IMR-90 (cell line): ENCODE measurements around the gene FLT3. TPM values are rescaled to one million over a fixed set of nuclear protein-coding genes. Genes with fewer than 3 reads are reported as not detected.

ENCODE experiments used
- ATAC-seq: fragments of 200-7000 bp; cut with Tn5 transposase; 2 replicates; pipeline ENCODE4 v1.9.1; 2020; ENCODE audit warnings: low read depth, mild to moderate bottlenecking, moderate library complexity
- BruUV-seq: library from RNA; stranded (reverse); fragments of 400-500 nt; replicated peaks from 2 replicates; lab custom pipeline; 2021; lab: Mats Ljungman, UMichigan
- CTCF ChIA-PET: fragments of 300-600 bp; formaldehyde crosslinking; extraction: SDS; loops from one replicate; lab custom pipeline; 2021; ENCODE audit warnings: antibody characterized with exemption; lab: Yijun Ruan, JAX
- POLR2A ChIA-PET: fragments of 300-600 bp; sonication (Branson Sonifier 250); formaldehyde crosslinking; loops from one replicate; lab custom pipeline; 2022; ENCODE audit warnings: antibody characterized with exemption; ENCODE audit not compliant: unreplicated experiment; lab: Charles Lee
- DNase-seq: peaks from one replicate; pipeline ENCODE4 v3.0.0; 2013
- H2AFZ ChIP-seq: replicated peaks from 2 replicates; pipeline ENCODE3; 2013; ENCODE audit warnings: low read length, mild to moderate bottlenecking; ENCODE audit not compliant: poor library complexity
- H2AK5ac ChIP-seq: 2 replicates; pipeline ENCODE4 v1.6.1; 2013; ENCODE audit warnings: low read depth, low read length, inconsistent platforms
- H2AK9ac ChIP-seq: replicated peaks from 2 replicates; pipeline ENCODE3; 2013; ENCODE audit warnings: mild to moderate bottlenecking, low read depth, low read length, moderate library complexity; ENCODE audit not compliant: poor library complexity
- H2BK120ac ChIP-seq: 2 replicates; pipeline ENCODE4 v1.6.1; 2013; ENCODE audit warnings: low read depth, low read length, inconsistent platforms
- H2BK15ac ChIP-seq: 3 replicates; pipeline ENCODE4 v1.6.1; 2013; ENCODE audit warnings: low read depth, low read length, inconsistent platforms
- H2BK20ac ChIP-seq: 2 replicates; pipeline ENCODE4 v1.6.1; 2013; ENCODE audit warnings: low read depth, mild to moderate bottlenecking, inconsistent platforms, low read length, moderate library complexity
- H2BK5ac ChIP-seq: 2 replicates; pipeline ENCODE4 v1.6.1; 2013; ENCODE audit warnings: mild to moderate bottlenecking, low read depth, low read length, inconsistent platforms; ENCODE audit not compliant: poor library complexity, severe bottlenecking
- H3K14ac ChIP-seq: replicated peaks from 2 replicates; pipeline ENCODE4 v1.6.1; 2013; ENCODE audit warnings: low read depth, low read length, inconsistent platforms
- H3K18ac ChIP-seq: 2 replicates; pipeline ENCODE4 v1.6.1; 2013; ENCODE audit warnings: low read depth, low read length, control low read depth
- H3K23ac ChIP-seq: 2 replicates; pipeline ENCODE4 v1.6.1; 2013; ENCODE audit warnings: low read depth, low read length, inconsistent platforms
- H3K27ac ChIP-seq: 2 replicates; pipeline ENCODE4 v1.5.1; 2013; ENCODE audit warnings: mild to moderate bottlenecking, control low read depth, low read length; ENCODE audit not compliant: insufficient read depth
- H3K27me3 ChIP-seq: 2 replicates; pipeline ENCODE4 v1.6.1; 2013; ENCODE audit warnings: low read length; ENCODE audit not compliant: control insufficient read depth, insufficient read depth
- H3K36me3 ChIP-seq: 2 replicates; pipeline ENCODE4 v1.6.1; 2013; ENCODE audit warnings: low read length, mixed read lengths; ENCODE audit not compliant: control insufficient read depth, insufficient read depth
- H3K4ac ChIP-seq: 2 replicates; pipeline ENCODE4 v1.6.1; 2013; ENCODE audit warnings: low read depth, low read length, inconsistent platforms
- H3K4me1 ChIP-seq: 2 replicates; pipeline ENCODE4 v1.6.1; 2013; ENCODE audit warnings: low read length, mixed read lengths; ENCODE audit not compliant: control insufficient read depth, insufficient read depth
- H3K4me2 ChIP-seq: 2 replicates; pipeline ENCODE4 v1.6.1; 2013; ENCODE audit warnings: low read depth, mild to moderate bottlenecking, control low read depth, low read length, moderate library complexity
- H3K4me3 ChIP-seq: 2 replicates; pipeline ENCODE4 v1.5.1; 2013; ENCODE audit warnings: low read depth, mild to moderate bottlenecking, control low read depth, low read length, moderate library complexity; ENCODE audit not compliant: insufficient read depth
- H3K56ac ChIP-seq: 2 replicates; pipeline ENCODE4 v1.6.1; 2013; ENCODE audit warnings: low read length, inconsistent platforms; ENCODE audit not compliant: insufficient read depth; ENCODE audit errors: extremely low read depth
- H3K79me1 ChIP-seq, 2 experiments: 2 replicates each; pipeline ENCODE4 v1.6.1; 2013; ENCODE audit warnings: low read length in 2 of 2, inconsistent platforms in 1 of 2, low read depth in 1 of 2
- H3K9ac ChIP-seq: 2 replicates; pipeline ENCODE4 v1.6.1; 2013; ENCODE audit warnings: low read depth, low read length, control low read depth
- H3K9me1 ChIP-seq: 2 replicates; pipeline ENCODE4 v1.6.1; 2013; ENCODE audit warnings: low read length, inconsistent platforms; ENCODE audit not compliant: insufficient read depth
- H3K9me3 ChIP-seq: 2 replicates; pipeline ENCODE4 v1.6.1; 2013; ENCODE audit warnings: low read length; ENCODE audit not compliant: control insufficient read depth, insufficient read depth
- H4K20me1 ChIP-seq: 2 replicates; pipeline ENCODE4 v1.6.1; 2013; ENCODE audit warnings: low read length, inconsistent platforms; ENCODE audit not compliant: insufficient read depth
- H4K5ac ChIP-seq: 2 replicates; pipeline ENCODE4 v1.6.1; 2013; ENCODE audit warnings: mild to moderate bottlenecking, low read depth, low read length, control low read depth
- H4K8ac ChIP-seq, 2 experiments: 2 replicates each; pipeline ENCODE4 v1.6.1; 2013; ENCODE audit warnings: low read depth in 2 of 2, low read length in 2 of 2, control low read depth in 1 of 2, inconsistent platforms in 1 of 2
- H4K91ac ChIP-seq: 2 replicates; pipeline ENCODE4 v1.6.1; 2013; ENCODE audit warnings: low read depth, low read length, inconsistent platforms; ENCODE audit not compliant: insufficient read depth
- BHLHE40 ChIP-seq: fragments of 150-350 bp; IDR thresholded peaks from 2 replicates; pipeline ENCODE4 v1.6.1; 2016; ENCODE audit warnings: mild to moderate bottlenecking, low read depth, low read length
- CEBPB ChIP-seq: IDR thresholded peaks from 2 replicates; pipeline ENCODE4 v1.6.1; 2012; ENCODE audit warnings: low read depth, low read length, improper control_type of control experiment
- CHD1 ChIP-seq: IDR thresholded peaks from 2 replicates; pipeline ENCODE4 v1.6.1; 2012; ENCODE audit warnings: low read depth, low read length, improper control_type of control experiment
- MAFK ChIP-seq: IDR thresholded peaks from 2 replicates; pipeline ENCODE4 v1.6.1; 2012; ENCODE audit warnings: low read depth, low read length, improper control_type of control experiment
- MAZ ChIP-seq: IDR thresholded peaks from 2 replicates; pipeline ENCODE4 v1.6.1; 2012; ENCODE audit warnings: low read depth, mild to moderate bottlenecking, low read length, improper control_type of control experiment, moderate library complexity, borderline replicate concordance
- RAD21 ChIP-seq: IDR thresholded peaks from 2 replicates; pipeline ENCODE4 v1.6.1; 2012; ENCODE audit warnings: low read length, improper control_type of control experiment
- RCOR1 ChIP-seq: IDR thresholded peaks from 2 replicates; pipeline ENCODE4 v1.6.1; 2012; ENCODE audit warnings: mild to moderate bottlenecking, low read length, improper control_type of control experiment; ENCODE audit not compliant: insufficient replicate concordance
- RFX5 ChIP-seq: IDR thresholded peaks from 2 replicates; pipeline ENCODE4 v1.8.0; 2012; ENCODE audit warnings: low read depth, mild to moderate bottlenecking, low read length, moderate library complexity
- SMC3 ChIP-seq: fragments of 150-350 bp; IDR thresholded peaks from 2 replicates; pipeline ENCODE4 v1.6.1; 2016; ENCODE audit warnings: low read depth, mild to moderate bottlenecking, antibody characterized with exemption, low read length, moderate library complexity
- WGBS, 2 experiments: methylation state at CpG; one replicate each; pipeline versions ENCODE4 v1.1.5 to v1.1.7; 2013; ENCODE audit warnings: missing lambda C conversion rate in 2 of 2; ENCODE audit not compliant: insufficient read length in 1 of 2; ENCODE audit errors: extremely low coverage in 2 of 2; 5-methylcytosine and 5-hydroxymethylcytosine counted together
- dilution Hi-C: fragments of 300-500 bp; cut with HindIII; formaldehyde crosslinking; loops from one replicate; pipeline ENCODE4 v1.14.3; 2018; ENCODE audit warnings: low sequenced_read_pairs; ENCODE audit not compliant: unreplicated experiment
- in situ Hi-C: fragments of 300-500 bp; cut with MboI; formaldehyde crosslinking; loops from 3 replicates; pipeline ENCODE4 v1.14.3; 2019; ENCODE audit warnings: low sequenced_read_pairs, inconsistent platforms, mixed read lengths
- intact Hi-C: fragments of 100-400 bp; cut with micrococcal nuclease; formaldehyde crosslinking; loops from 2 replicates; pipeline ENCODE4 v1.10.0; 2022
- polyA plus RNA-seq, 3 experiments: library from polyadenylated mRNA; depleted of rRNA; stranded (reverse); fragments of >200 nt; gene quantifications; 2 replicates each; pipeline ENCODE4 v1.2.3, GENCODE V29; 2012; ENCODE audit warnings: low replicate concordance in 1 of 3
- total RNA-seq: library from RNA; depleted of rRNA; stranded (reverse); fragments of >200 nt; gene quantifications from 2 replicates; pipeline ENCODE4 v1.2.3, GENCODE V29; 2012
- TF ChIP-seq, protein P1 (sequence below): fragments of 150-350 bp; IDR thresholded peaks from 2 replicates; pipeline ENCODE4 v1.6.1; 2017; ENCODE audit warnings: mild to moderate bottlenecking, antibody characterized with exemption, low read length, low read depth
- TF ChIP-seq, protein P2 (sequence below): fragments of 150-350 bp; IDR thresholded peaks from 2 replicates; pipeline ENCODE4 v1.6.1; 2016; ENCODE audit warnings: low read depth, mild to moderate bottlenecking, low read length, moderate library complexity, borderline replicate concordance

FLT3 gene
- total and polyA plus RNA-seq, 2 of the 4 experiments (the other 2 are of a cell fraction): not detected

DNA sequence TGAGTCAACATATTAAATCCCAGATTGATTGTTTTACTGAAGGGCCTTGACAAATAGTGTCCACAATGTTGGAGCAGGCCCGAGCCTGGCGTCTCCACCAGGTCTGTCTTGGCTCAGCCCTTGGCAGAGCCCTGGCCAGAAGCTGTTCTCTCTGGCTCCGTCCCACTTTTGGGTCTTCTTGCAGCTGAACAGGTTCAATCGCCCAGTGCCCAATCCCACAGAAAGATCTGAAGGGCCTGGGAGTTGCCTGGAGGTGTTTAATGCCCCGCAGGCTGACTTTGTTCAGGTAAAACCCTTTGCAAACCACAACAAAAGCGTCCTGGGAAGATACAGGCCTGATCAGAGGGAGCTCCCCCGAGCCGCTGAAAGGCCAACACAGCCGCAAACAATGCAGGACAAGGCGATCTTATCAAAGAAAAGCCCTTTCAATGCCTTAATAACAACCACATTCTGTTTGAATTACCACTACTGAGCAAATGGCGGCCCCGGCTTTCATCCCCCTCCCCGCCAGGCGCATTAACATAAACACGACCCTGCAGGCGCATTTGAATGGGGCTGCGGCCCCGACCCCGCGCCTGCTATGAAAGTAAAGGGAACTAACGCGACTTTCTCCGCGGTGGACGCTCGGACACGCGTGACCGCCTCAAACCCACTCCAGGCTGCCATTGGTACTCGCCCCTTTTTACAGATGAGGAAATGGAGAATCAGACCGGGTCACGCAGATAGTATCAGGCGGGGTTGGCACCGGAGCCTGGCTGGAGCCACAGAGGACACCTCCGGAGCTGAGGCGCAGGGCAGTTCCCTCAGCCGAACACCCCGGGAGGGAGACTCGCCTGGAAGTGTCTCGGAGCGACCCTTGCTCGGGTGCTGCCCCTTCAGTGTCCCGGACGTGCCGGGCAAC is 134.4 kb downstream of the FLT3 start:
- POLR2A ChIA-PET: no interaction called here
- intact Hi-C loops (no loop called here), in situ Hi-C loops (no loop called here)

More for the DNA sequence above, 134.4 kb downstream of the FLT3 start:
- Histone ChIP-seq H3K9me3 (no peaks in the 10 kb centered on the region; the same call in 1 of the 2 replicates), H4K5ac (no peak overlapping the region), H2BK5ac (no peak overlapping the region), H3K18ac (no peak overlapping the region), H3K27ac (no peak overlapping the region), H3K9me1 (no peaks in the 10 kb centered on the region), H2AFZ (no peak overlapping the region), H2BK20ac (no peak overlapping the region), H3K4ac (no peak overlapping the region), H2BK120ac (no peak overlapping the region), H3K4me3 (no peak overlapping the region), H4K8ac (no peak overlapping the region), H3K79me1 (no peaks in the 10 kb centered on the region), H3K14ac (no peak overlapping the region), H3K4me2 (no peak overlapping the region), H4K91ac (no peak overlapping the region), H2AK5ac (no peak overlapping the region), H3K4me1 (no peaks in the 10 kb centered on the region), H4K20me1 (peaks cover 4% of the 10 kb centered on the region; the same call in 1 of the 2 replicates), H2BK15ac (no peak overlapping the region), H3K23ac (no peak overlapping the region), H3K56ac (no peak overlapping the region), H3K27me3 (peaks cover 96% of the 10 kb centered on the region), H2AK9ac (no peak overlapping the region), H3K36me3 (no peaks in the 10 kb centered on the region), H3K9ac (no peak overlapping the region)
- BruUV-seq: no TSS peak
- DNase-seq (no peak), ATAC-seq (no peak)
- CTCF ChIA-PET: no interaction called here
- TF ChIP-seq RFX5 (no peak), MAZ (no peak), CHD1 (no peak), RAD21 (no peak), SMC3 (no peak), MAFK (no peak), CEBPB (no peak), RCOR1 (no peak), BHLHE40 (no peak)
- TF ChIP-seq, protein P1, sequence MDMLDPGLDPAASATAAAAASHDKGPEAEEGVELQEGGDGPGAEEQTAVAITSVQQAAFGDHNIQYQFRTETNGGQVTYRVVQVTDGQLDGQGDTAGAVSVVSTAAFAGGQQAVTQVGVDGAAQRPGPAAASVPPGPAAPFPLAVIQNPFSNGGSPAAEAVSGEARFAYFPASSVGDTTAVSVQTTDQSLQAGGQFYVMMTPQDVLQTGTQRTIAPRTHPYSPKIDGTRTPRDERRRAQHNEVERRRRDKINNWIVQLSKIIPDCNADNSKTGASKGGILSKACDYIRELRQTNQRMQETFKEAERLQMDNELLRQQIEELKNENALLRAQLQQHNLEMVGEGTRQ: no peak
- TF ChIP-seq, protein P2, sequence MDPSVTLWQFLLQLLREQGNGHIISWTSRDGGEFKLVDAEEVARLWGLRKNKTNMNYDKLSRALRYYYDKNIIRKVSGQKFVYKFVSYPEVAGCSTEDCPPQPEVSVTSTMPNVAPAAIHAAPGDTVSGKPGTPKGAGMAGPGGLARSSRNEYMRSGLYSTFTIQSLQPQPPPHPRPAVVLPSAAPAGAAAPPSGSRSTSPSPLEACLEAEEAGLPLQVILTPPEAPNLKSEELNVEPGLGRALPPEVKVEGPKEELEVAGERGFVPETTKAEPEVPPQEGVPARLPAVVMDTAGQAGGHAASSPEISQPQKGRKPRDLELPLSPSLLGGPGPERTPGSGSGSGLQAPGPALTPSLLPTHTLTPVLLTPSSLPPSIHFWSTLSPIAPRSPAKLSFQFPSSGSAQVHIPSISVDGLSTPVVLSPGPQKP: no peak
- 6% methylated on average over 6 of the region's 45 CpGs; no CpG with 5 or more reads in 1 of the 2 experiments for WGBS, 2 experiments
- dilution Hi-C loops: no loop called here
